HL-60/S4 (cell line): ENCODE results near the gene ERICH4.
"Not testable (repeated sequence)": the region's sequence is repeated elsewhere in the genome, so short reads cannot be mapped to it uniquely, and the experiment has no call there.

ENCODE experiments used
- in situ Hi-C: fragments of 300-500 bp; cut with MboI; formaldehyde crosslinking; loops from 2 replicates; pipeline ENCODE4 v1.14.3; 2022; ENCODE audit warnings: low sequenced_read_pairs

ERICH4 gene

GRCh38 chr19:41433171-41433570 is 9.8 kb upstream of the ERICH4 start:
- in situ Hi-C loops: no loop called here

- in situ Hi-C loops: no loop called here
Measured at GRCh38 chr19:41434450-41434849, 8.5 kb upstream of the ERICH4 start.

GRCh38 chr19:41435376-41435775 is 7.6 kb upstream of the ERICH4 start:
- in situ Hi-C loops: not testable (repeated sequence)

- in situ Hi-C loops: no loop called here
Measured at GRCh38 chr19:41435936-41436673, 6.9 kb upstream of the ERICH4 start.

- in situ Hi-C loops: no loop called here
Measured at GRCh38 chr19:41436674-41436951, 6.3 kb upstream of the ERICH4 start.

- in situ Hi-C loops: no loop called here
Measured at GRCh38 chr19:41437944-41438574, 4.9 kb upstream of the ERICH4 start.

GRCh38 chr19:41439441-41440222 is 3.3 kb upstream of the ERICH4 start, which contains the start of gene DMAC2:
Gene DMAC2 (minus strand): TSS chr19:41439912. CDS start chr19:41439899, 13 bp downstream.
- in situ Hi-C loops: loop anchor here (10.0 kb wide), 1 partner anchor 135 kb away; the partner anchor contains the start of gene CEACAM21

- in situ Hi-C loops: loop anchor here (10.0 kb wide), 1 partner anchor 133 kb away; the partner anchor contains the start of gene CEACAM21
Measured at GRCh38 chr19:41441321-41441945, 1.5 kb upstream of the ERICH4 start.

- in situ Hi-C loops: loop anchor here (10.0 kb wide), 1 partner anchor 131 kb away; the partner anchor contains the start of gene CEACAM21
Measured at GRCh38 chr19:41443813-41444455, 978 bp downstream of the ERICH4 start.

GRCh38 chr19:41445575-41445974 is 2.6 kb downstream of the ERICH4 start:
- in situ Hi-C loops: loop anchor here (10.0 kb wide), 1 partner anchor 129 kb away; the partner anchor contains the start of gene CEACAM21

GRCh38 chr19:41447732-41448332 is 4.9 kb downstream of the ERICH4 start:
- in situ Hi-C loops: loop anchor here (10.0 kb wide), 1 partner anchor 127 kb away; the partner anchor contains the start of gene CEACAM21

GRCh38 chr19:41449079-41449864 is 6.3 kb downstream of the ERICH4 start:
- in situ Hi-C loops: loop anchor here (10.0 kb wide), 1 partner anchor 126 kb away; the partner anchor contains the start of gene CEACAM21

GRCh38 chr19:41449865-41450178 is 6.9 kb downstream of the ERICH4 start:
- in situ Hi-C loops: loop anchor here (10.0 kb wide), 1 partner anchor 125 kb away; the partner anchor contains the start of gene CEACAM21

GRCh38 chr19:41452584-41453275 is 9.8 kb downstream of the ERICH4 start:
- in situ Hi-C loops: no loop called here

GRCh38 chr19:41455936-41456335 is 13.0 kb downstream of the ERICH4 start:
- in situ Hi-C loops: no loop called here

- in situ Hi-C loops: no loop called here
Measured at GRCh38 chr19:41456342-41456918, 13.5 kb downstream of the ERICH4 start.

GRCh38 chr19:41457241-41457640 is 14.3 kb downstream of the ERICH4 start:
- in situ Hi-C loops: no loop called here

- in situ Hi-C loops: no loop called here
Measured at GRCh38 chr19:41462497-41462896, 19.5 kb downstream of the ERICH4 start.
